ENCODE results near the gene FBRS. TPM values are rescaled to one million over a fixed set of nuclear protein-coding genes. Genes with fewer than 3 reads are reported as not detected.
"Not testable (repeated sequence)": the region's sequence is repeated elsewhere in the genome, so short reads cannot be mapped to it uniquely, and the experiment has no call there.

FBRS gene
- total RNA-seq, 1 donor from 2014 or later = 27.8 TPM

DNA sequence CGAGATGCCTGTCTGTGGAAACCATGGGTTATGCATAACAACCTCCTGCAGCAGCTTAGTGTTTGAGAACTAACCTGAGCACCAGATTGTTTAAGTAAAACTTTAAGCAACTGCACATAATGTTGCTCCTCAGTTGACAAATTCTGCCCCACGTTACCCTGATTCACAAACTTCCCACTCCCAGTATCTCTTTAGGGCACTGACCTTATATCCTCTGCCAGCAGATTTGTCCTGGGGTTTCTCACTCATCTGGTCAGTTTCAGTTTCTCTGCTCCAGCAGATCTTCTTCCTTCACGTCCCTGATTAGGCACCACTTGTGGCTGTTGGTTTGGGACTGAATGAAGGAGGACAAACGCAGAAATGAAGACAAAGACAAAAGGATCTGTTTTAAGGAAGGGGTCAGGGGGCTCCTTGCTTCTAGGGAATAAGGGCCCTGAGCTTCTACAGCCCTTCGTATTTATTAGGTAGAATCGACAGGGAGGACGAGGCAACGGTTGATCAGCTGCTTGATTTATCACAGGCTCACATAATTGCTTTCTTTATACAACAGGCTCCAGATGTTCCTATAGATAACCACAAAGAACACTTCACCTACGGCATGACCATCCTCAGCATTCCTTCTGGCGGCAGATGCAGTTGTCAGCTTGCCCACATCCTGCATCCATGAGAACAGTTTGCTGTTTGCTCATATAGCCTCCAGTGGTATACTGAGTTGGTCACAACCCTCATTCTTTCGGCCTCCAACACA lies 34.5 kb upstream of the FBRS start:
- no peak overlapping the region for H3K27ac ChIP-seq (replicated peaks)
- no peaks in the 10 kb centered on the region for H3K9me3 ChIP-seq (replicated peaks)
- TF ChIP-seq, protein P1, sequence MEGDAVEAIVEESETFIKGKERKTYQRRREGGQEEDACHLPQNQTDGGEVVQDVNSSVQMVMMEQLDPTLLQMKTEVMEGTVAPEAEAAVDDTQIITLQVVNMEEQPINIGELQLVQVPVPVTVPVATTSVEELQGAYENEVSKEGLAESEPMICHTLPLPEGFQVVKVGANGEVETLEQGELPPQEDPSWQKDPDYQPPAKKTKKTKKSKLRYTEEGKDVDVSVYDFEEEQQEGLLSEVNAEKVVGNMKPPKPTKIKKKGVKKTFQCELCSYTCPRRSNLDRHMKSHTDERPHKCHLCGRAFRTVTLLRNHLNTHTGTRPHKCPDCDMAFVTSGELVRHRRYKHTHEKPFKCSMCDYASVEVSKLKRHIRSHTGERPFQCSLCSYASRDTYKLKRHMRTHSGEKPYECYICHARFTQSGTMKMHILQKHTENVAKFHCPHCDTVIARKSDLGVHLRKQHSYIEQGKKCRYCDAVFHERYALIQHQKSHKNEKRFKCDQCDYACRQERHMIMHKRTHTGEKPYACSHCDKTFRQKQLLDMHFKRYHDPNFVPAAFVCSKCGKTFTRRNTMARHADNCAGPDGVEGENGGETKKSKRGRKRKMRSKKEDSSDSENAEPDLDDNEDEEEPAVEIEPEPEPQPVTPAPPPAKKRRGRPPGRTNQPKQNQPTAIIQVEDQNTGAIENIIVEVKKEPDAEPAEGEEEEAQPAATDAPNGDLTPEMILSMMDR (IDR thresholded peaks at IDR 0.05; ENCODE audit: borderline replicate concordance) = no peak
- no peaks in the 10 kb centered on the region for H3K36me3 ChIP-seq
- intact Hi-C loops (cut with micrococcal nuclease) = no loop called here
- no peak overlapping the region for H3K4me3 ChIP-seq
- no peaks in the 10 kb centered on the region for H3K4me1 ChIP-seq
- no peak for DNase-seq
- H3K27me3 ChIP-seq (ENCODE audit: low read depth) = peaks cover 11% of the 10 kb centered on the region

DNA sequence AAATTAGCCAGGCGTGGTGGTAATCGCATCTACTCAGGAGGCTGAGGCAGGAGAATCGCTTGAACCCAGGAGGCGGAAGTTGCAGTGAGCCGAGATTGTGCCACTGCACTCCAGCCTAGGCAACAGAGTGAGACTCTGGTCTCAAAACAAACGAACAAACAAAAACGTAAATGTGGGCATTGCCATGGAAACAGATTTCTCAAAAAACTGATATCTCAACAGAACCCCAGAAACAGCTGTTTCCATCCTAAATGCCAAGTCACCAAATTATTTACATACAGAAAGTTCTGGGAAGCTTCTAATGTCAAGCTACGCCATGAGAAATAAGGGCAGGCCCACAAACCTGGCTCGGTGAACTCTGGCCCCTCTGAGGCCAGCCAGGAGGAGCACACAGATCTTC lies 32.0 kb upstream of the FBRS start:
- Histone ChIP-seq H3K27me3 (ENCODE audit: low read depth) (peaks cover 11% of the 10 kb centered on the region), H3K4me1 (no peaks in the 10 kb centered on the region), H3K9me3 (replicated peaks) (no peaks in the 10 kb centered on the region), H3K36me3 (no peaks in the 10 kb centered on the region), H3K4me3 (no peak overlapping the region), H3K27ac (replicated peaks) (no peak overlapping the region)
- DNase-seq = no peak
- TF ChIP-seq, protein P1 (IDR thresholded peaks at IDR 0.05; ENCODE audit: borderline replicate concordance) = no peak
- intact Hi-C loops (cut with micrococcal nuclease) = no loop called here

DNA sequence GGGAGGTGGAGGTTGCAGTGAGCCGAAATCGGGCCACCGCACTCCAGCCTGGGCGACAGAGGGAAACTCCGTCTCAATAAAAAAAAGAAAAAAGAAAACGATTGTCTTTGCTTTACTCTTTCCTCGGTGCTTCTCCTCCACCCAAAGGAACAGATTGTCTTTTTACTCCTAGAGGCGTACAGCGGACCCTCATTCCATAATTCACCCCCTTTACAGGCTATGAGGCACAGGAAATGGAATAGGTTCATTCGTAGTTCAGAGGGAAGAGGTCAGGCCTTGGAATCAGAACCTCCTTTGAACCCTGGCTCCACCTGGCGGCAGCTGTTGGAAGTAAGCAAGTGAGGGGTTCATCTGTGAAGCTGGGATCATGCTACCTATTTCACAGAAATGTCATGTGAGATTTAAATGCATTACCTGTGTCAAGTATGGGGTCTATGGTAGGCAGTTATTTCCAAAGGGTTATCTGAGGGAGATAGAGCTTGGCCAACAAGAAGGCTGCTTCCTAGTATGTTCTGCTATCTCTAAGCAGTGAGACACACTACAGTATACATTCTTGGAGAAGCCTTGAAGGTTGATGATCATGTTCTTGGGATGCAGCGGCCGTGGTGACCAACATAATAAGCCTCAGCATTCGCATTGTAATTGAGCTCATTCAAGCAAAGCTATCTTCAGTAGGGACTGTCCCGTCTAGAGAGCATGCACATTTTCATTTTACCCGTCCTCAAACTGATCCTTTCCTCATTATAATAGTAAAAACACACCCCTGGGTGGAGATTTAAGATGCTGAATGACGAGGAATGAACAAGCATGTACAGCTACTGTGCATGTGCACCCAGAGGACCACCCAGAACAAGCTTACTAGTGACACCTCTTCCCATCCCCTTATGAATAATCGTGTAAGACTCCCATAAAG lies 29.3 kb upstream of the FBRS start:
- peak overlapping the region; percentile 43 for H3K4me3 ChIP-seq
- DNase-seq = peak; percentile 88
- peaks cover 5% of the 10 kb centered on the region for H3K4me1 ChIP-seq
- no peaks in the 10 kb centered on the region for H3K9me3 ChIP-seq (replicated peaks)
- TF ChIP-seq, protein P1 (IDR thresholded peaks at IDR 0.05; ENCODE audit: borderline replicate concordance) = peak; percentile 92
- H3K27ac ChIP-seq (replicated peaks) = peak overlapping the region; percentile 75
- intact Hi-C loops (cut with micrococcal nuclease) = no loop called here
- H3K27me3 ChIP-seq (ENCODE audit: low read depth) = peaks cover 3% of the 10 kb centered on the region
- H3K36me3 ChIP-seq = no peaks in the 10 kb centered on the region

DNA sequence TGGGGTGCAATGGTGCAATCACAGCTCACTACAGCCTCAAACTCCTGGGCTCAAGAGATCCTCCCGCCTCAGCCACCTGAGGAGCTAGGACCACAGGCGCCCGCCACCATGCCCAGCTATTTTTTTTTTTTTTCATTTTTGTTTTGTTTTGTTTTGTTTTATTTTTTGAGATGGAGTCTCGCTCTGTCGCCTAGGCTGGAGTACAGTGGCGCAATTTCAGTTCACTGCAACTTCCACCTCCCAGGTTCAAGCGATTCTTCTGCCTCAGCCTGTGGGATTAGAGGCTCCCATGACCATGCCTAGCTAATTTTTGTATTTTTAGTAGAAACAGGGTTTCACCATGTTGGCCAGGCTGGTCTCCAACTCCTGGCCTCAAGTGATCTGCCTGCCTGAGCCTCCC lies 25.8 kb upstream of the FBRS start:
- H3K4me1 ChIP-seq = peaks cover 20% of the 10 kb centered on the region
- intact Hi-C loops (cut with micrococcal nuclease); H3K27me3 ChIP-seq (ENCODE audit: low read depth); H3K4me3 ChIP-seq; H3K36me3 ChIP-seq; DNase-seq; H3K9me3 ChIP-seq (replicated peaks); H3K27ac ChIP-seq (replicated peaks): not testable (repeated sequence)

DNA sequence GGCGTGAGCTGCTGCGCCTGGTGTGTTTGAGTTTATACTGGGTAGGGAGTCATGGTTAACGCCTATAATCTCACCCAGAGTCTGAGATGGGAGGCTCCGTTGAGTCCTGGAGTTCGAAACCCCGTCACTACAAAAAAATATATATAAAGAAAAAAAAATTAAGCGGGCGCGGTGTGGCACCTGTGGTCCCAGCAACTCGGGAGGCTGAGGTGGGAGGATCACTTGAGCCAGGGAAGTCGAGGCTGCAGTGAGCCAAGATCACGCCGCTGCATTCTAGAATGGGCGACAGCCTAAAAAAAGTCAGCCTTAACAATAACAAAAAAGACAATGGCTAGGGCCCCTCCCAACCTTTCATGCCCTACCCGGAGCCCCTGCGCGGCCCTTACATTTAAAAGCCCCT lies 24.7 kb upstream of the FBRS start:
- intact Hi-C loops (cut with micrococcal nuclease) = no loop called here
- peak overlapping the region; percentile 81 for H3K4me3 ChIP-seq
- TF ChIP-seq, protein P1 (IDR thresholded peaks at IDR 0.05; ENCODE audit: borderline replicate concordance) = no peak
- H3K4me1 ChIP-seq = peaks cover 20% of the 10 kb centered on the region
- peak overlapping the region; percentile 92 for H3K27ac ChIP-seq (replicated peaks)
- no peak for DNase-seq
- no peaks in the 10 kb centered on the region for H3K36me3 ChIP-seq
- no peaks in the 10 kb centered on the region for H3K27me3 ChIP-seq (ENCODE audit: low read depth)
- H3K9me3 ChIP-seq (replicated peaks) = no peaks in the 10 kb centered on the region

Data from left ventricle myocardium inferior (tissue), 1 donor.